Measurements from ENCODE around the gene SLC13A3. TPM values are rescaled to one million over a fixed set of nuclear protein-coding genes. Genes with fewer than 3 reads are reported as not detected.

SLC13A3 gene
- total and polyA plus RNA-seq, 2 donors (not counting 3 experiments of a cell fraction or from before 2014, with no cell fraction given), result 0.11 to 0.40 TPM

- BruUV-seq (replicated peaks), result no TSS peak
- CTCF ChIA-PET, result interaction anchor here (1.3 kb wide), 1 partner anchor 14 kb away, joined by 4 read pairs; no protein-coding TSS in a partner anchor
- Histone ChIP-seq H3K4me2 (ENCODE audit: insufficient read depth, low read length) (no peak overlapping the region), H2AFZ (ENCODE audit: low read depth, low read length) (no peak overlapping the region), H3K9me3 (replicated peaks; ENCODE audit: control insufficient read depth, insufficient read depth, low read length) (no peaks in the 10 kb centered on the region), H3K9ac (replicated peaks; ENCODE audit: extremely low read depth, insufficient read depth, low read length) (no peak overlapping the region), H3K4me3 (replicated peaks in 1 of 3; ENCODE audit: insufficient read depth in 1 of 3, low read depth in 1 of 3, low read length in 3 of 3) (no peak overlapping the region), H3K36me3 (ENCODE audit: control insufficient read depth in 2 of 2, extremely low read depth in 1 of 2, insufficient read depth in 2 of 2, low read length in 2 of 2) (no peaks in the 10 kb centered on the region), H3K27me3 (ENCODE audit: control insufficient read depth in 2 of 2, insufficient read depth in 2 of 2, low read length in 2 of 2) (no peaks in the 10 kb centered on the region), H4K20me1 (replicated peaks; ENCODE audit: control insufficient read depth, extremely low read depth, insufficient read depth, low read length) (no peaks in the 10 kb centered on the region), H3K79me2 (ENCODE audit: control insufficient read depth, insufficient read depth, low read length) (no peaks in the 10 kb centered on the region), H3K4me1 (ENCODE audit: control insufficient read depth, extremely low read depth, insufficient read depth, low read length) (no peaks in the 10 kb centered on the region), H3K27ac (ENCODE audit: insufficient read depth, low read depth, low read length) (no peak overlapping the region), H3K9me1 (replicated peaks; ENCODE audit: control insufficient read depth, extremely low read depth, insufficient read depth, low read length) (no peaks in the 10 kb centered on the region)
- POLR2A ChIA-PET, result no interaction called here
- FAIRE-seq (no peak), DNase-seq (ENCODE audit: low read depth, low spot score) (no peak)
- intact Hi-C loops (cut with micrococcal nuclease), result no loop called here
- dilution Hi-C loops (cut with MboI; ENCODE audit: extremely low pct_ligation_motif_present, low sequenced_read_pairs), result no loop called here
- TF ChIP-seq FOS (IDR thresholded peaks at IDR 0.05; ENCODE audit: borderline replicate concordance, insufficient read depth, low read length) (no peak), JUN (IDR thresholded peaks at IDR 0.05; ENCODE audit: borderline replicate concordance, insufficient read depth, insufficient read length, low read depth) (no peak), POLR2AphosphoS5 (IDR thresholded peaks at IDR 0.05; ENCODE audit: insufficient read depth, low read depth, low read length) (no peak), POLR2A (IDR thresholded peaks at IDR 0.05; ENCODE audit: low read depth, low read length) (no peak), EZH2 (IDR thresholded peaks at IDR 0.05; ENCODE audit: borderline replicate concordance, low read depth, low read length, severe bottlenecking) (no peak), MAX (IDR thresholded peaks at IDR 0.05; ENCODE audit: insufficient read depth, insufficient read length) (no peak), GATA2 (IDR thresholded peaks at IDR 0.05; ENCODE audit: insufficient read depth, insufficient read length, low read depth, low read length) (no peak), MYC (IDR thresholded peaks at IDR 0.05; ENCODE audit: low read depth, low read length) (no peak), CTCF (IDR thresholded peaks at IDR 0.05; ENCODE audit: extremely low read depth in 1 of 2, insufficient read depth in 1 of 2, low read depth in 1 of 2, low read length in 2 of 2) (no peak)
These were observed 70.5 kb downstream of the SLC13A3 start for GRCh38 chr20:46580613-46581205.
